Measurements from ENCODE around the gene ZFYVE16. TPM values are rescaled to one million over a fixed set of nuclear protein-coding genes. Genes with fewer than 3 reads are reported as not detected.
"Not testable (repeated sequence)": the region's sequence is repeated elsewhere in the genome, so short reads cannot be mapped to it uniquely, and the experiment has no call there.

Gene ZFYVE16
- total and polyA plus RNA-seq, 2 donors from 2014 or later = 10.2 to 39.4 TPM

DNA sequence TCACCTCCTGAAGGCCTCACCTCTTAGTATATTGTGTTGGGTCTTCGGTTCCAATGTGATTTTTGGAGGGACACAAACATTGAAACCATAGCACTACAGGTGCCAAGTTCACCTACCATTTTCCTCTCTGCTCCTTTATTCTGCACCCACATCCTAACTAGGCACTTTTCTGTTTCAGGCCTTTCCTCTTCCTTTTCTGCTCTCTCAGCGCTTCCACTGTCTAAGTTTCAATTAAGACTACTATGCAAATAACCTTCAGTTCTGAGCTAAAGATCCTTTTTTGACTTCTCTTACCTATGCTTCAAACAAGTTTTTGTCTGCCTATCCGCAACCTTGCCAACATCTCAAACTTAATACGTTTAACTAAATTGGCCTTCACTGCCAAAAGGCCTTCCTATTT, 25.4 kb upstream of the ZFYVE16 start:
- H3K4me1 ChIP-seq (ENCODE audit: control insufficient read depth in 2 of 3, insufficient read depth in 2 of 3, low read depth in 1 of 3, low read length in 3 of 3) = no peaks in the 10 kb centered on the region
- H3K9me3 ChIP-seq (ENCODE audit: control insufficient read depth in 2 of 3, insufficient read depth in 1 of 3, low read length in 3 of 3) = no peaks in the 10 kb centered on the region
- DNase-seq (no peak), FAIRE-seq (no peak)
- TF ChIP-seq, protein P1, sequence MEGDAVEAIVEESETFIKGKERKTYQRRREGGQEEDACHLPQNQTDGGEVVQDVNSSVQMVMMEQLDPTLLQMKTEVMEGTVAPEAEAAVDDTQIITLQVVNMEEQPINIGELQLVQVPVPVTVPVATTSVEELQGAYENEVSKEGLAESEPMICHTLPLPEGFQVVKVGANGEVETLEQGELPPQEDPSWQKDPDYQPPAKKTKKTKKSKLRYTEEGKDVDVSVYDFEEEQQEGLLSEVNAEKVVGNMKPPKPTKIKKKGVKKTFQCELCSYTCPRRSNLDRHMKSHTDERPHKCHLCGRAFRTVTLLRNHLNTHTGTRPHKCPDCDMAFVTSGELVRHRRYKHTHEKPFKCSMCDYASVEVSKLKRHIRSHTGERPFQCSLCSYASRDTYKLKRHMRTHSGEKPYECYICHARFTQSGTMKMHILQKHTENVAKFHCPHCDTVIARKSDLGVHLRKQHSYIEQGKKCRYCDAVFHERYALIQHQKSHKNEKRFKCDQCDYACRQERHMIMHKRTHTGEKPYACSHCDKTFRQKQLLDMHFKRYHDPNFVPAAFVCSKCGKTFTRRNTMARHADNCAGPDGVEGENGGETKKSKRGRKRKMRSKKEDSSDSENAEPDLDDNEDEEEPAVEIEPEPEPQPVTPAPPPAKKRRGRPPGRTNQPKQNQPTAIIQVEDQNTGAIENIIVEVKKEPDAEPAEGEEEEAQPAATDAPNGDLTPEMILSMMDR (IDR thresholded peaks at IDR 0.05; ENCODE audit: borderline replicate concordance, extremely low read depth, insufficient read depth) = no peak
- no peaks in the 10 kb centered on the region for H3K27me3 ChIP-seq (ENCODE audit: control insufficient read depth, insufficient read depth, low read length)
- intact Hi-C loops (cut with DNase I) = no loop called here
- no peaks in the 10 kb centered on the region for H3K36me3 ChIP-seq (ENCODE audit: control insufficient read depth in 2 of 3, insufficient read depth in 3 of 3, low read length in 3 of 3)
- no peak overlapping the region for H3K9ac ChIP-seq (ENCODE audit: low read length in 3 of 3)
- no peak overlapping the region for H3K27ac ChIP-seq (ENCODE audit: low read depth in 2 of 2, low read length in 2 of 2)
- H3K4me3 ChIP-seq (ENCODE audit: low read length in 3 of 3) = no peak overlapping the region

GRCh38 chr5:80387063-80387768, 20.6 kb upstream of the ZFYVE16 start:
- intact Hi-C loops (cut with DNase I) = no loop called here
- TF ChIP-seq, protein P1 (IDR thresholded peaks at IDR 0.05; ENCODE audit: borderline replicate concordance, extremely low read depth, insufficient read depth) = no peak
- Histone ChIP-seq H3K27me3 (ENCODE audit: control insufficient read depth, insufficient read depth, low read length) (no peaks in the 10 kb centered on the region), H3K4me1 (ENCODE audit: control insufficient read depth in 2 of 3, insufficient read depth in 2 of 3, low read depth in 1 of 3, low read length in 3 of 3) (no peaks in the 10 kb centered on the region), H3K27ac (ENCODE audit: low read depth in 2 of 2, low read length in 2 of 2) (no peak overlapping the region), H3K36me3 (ENCODE audit: control insufficient read depth in 2 of 3, insufficient read depth in 3 of 3, low read length in 3 of 3) (no peaks in the 10 kb centered on the region), H3K9me3 (ENCODE audit: control insufficient read depth in 2 of 3, insufficient read depth in 1 of 3, low read length in 3 of 3) (no peaks in the 10 kb centered on the region), H3K4me3 (ENCODE audit: low read length in 3 of 3) (no peak overlapping the region), H3K9ac (ENCODE audit: low read length in 3 of 3) (no peak overlapping the region)
- no peak for DNase-seq
- FAIRE-seq = no peak

- no peak for DNase-seq
- Histone ChIP-seq H3K9ac (ENCODE audit: low read length in 3 of 3) (no peak overlapping the region), H3K9me3 (ENCODE audit: control insufficient read depth in 2 of 3, insufficient read depth in 1 of 3, low read length in 3 of 3) (no peaks in the 10 kb centered on the region), H3K36me3 (ENCODE audit: control insufficient read depth in 2 of 3, insufficient read depth in 3 of 3, low read length in 3 of 3) (no peaks in the 10 kb centered on the region), H3K4me1 (ENCODE audit: control insufficient read depth in 2 of 3, insufficient read depth in 2 of 3, low read depth in 1 of 3, low read length in 3 of 3) (no peaks in the 10 kb centered on the region), H3K27me3 (ENCODE audit: control insufficient read depth, insufficient read depth, low read length) (no peaks in the 10 kb centered on the region), H3K27ac (ENCODE audit: low read depth in 2 of 2, low read length in 2 of 2) (no peak overlapping the region), H3K4me3 (ENCODE audit: low read length in 3 of 3) (no peak overlapping the region)
- FAIRE-seq = no peak
- intact Hi-C loops (cut with DNase I) = no loop called here
- TF ChIP-seq, protein P1 (IDR thresholded peaks at IDR 0.05; ENCODE audit: borderline replicate concordance, extremely low read depth, insufficient read depth) = no peak
These were observed 18.3 kb upstream of the ZFYVE16 start for GRCh38 chr5:80389580-80389979.

GRCh38 chr5:80390413-80390812, 17.5 kb upstream of the ZFYVE16 start:
- H3K27me3 ChIP-seq (ENCODE audit: control insufficient read depth, insufficient read depth, low read length); DNase-seq; H3K27ac ChIP-seq (ENCODE audit: low read depth in 2 of 2, low read length in 2 of 2); H3K4me3 ChIP-seq (ENCODE audit: low read length in 3 of 3); H3K4me1 ChIP-seq (ENCODE audit: control insufficient read depth in 2 of 3, insufficient read depth in 2 of 3, low read depth in 1 of 3, low read length in 3 of 3); H3K36me3 ChIP-seq (ENCODE audit: control insufficient read depth in 2 of 3, insufficient read depth in 3 of 3, low read length in 3 of 3); intact Hi-C loops (cut with DNase I); H3K9ac ChIP-seq (ENCODE audit: low read length in 3 of 3); H3K9me3 ChIP-seq (ENCODE audit: control insufficient read depth in 2 of 3, insufficient read depth in 1 of 3, low read length in 3 of 3); FAIRE-seq: not testable (repeated sequence)

DNA sequence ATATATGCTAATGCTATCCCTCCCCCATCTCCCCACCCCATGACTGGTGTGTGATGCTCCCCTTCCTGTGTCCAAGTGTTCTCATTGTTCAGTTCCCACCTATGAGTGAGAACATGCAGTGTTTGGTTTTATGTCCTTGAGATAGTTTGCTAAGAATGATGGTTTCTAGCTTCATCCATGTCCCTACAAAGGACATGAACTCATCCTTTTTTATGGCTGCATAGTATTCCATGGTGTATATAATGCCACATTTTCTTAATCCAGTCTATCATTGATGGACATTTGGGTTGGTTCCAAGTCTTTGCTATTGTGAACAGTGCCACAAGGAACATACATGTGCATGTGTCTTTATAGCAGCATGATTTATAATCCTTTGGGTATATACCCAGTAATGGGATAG, 16.6 kb upstream of the ZFYVE16 start:
- H3K27me3 ChIP-seq (ENCODE audit: control insufficient read depth, insufficient read depth, low read length); intact Hi-C loops (cut with DNase I); H3K4me3 ChIP-seq (ENCODE audit: low read length in 3 of 3); H3K9me3 ChIP-seq (ENCODE audit: control insufficient read depth in 2 of 3, insufficient read depth in 1 of 3, low read length in 3 of 3); H3K36me3 ChIP-seq (ENCODE audit: control insufficient read depth in 2 of 3, insufficient read depth in 3 of 3, low read length in 3 of 3); H3K9ac ChIP-seq (ENCODE audit: low read length in 3 of 3); H3K4me1 ChIP-seq (ENCODE audit: control insufficient read depth in 2 of 3, insufficient read depth in 2 of 3, low read depth in 1 of 3, low read length in 3 of 3); DNase-seq; H3K27ac ChIP-seq (ENCODE audit: low read depth in 2 of 2, low read length in 2 of 2); FAIRE-seq: not testable (repeated sequence)

Measured in kidney (tissue), 14 donors.